K562 (cell line): ENCODE measurements around the gene SLC44A1. TPM values are rescaled to one million over a fixed set of nuclear protein-coding genes. Genes with fewer than 3 reads are reported as not detected.

ENCODE experiments used
- ATAC-seq: fragments of 200-7000 bp; cut with Tn5 transposase; 3 replicates; pipeline ENCODE4 v1.9.1; 2020; ENCODE audit warnings: moderate library complexity
- BruUV-seq: library from RNA; stranded (reverse); fragments of 400-500 nt; replicated peaks from 2 replicates; lab custom pipeline; 2021; lab: Mats Ljungman, UMichigan
- CTCF ChIA-PET: fragments of 300-600 bp; formaldehyde crosslinking; extraction: SDS; loops from one replicate; lab custom pipeline; 2021; ENCODE audit warnings: low intra/inter-chr PET ratio; lab: Yijun Ruan, JAX
- POLR2A ChIA-PET: fragments of 300-600, 350-650 bp; sonication (Branson Sonifier 250); formaldehyde crosslinking; extraction: SDS; loops from one replicate; lab custom pipeline; 2021; ENCODE audit warnings: antibody characterized with exemption, inconsistent platforms; lab: Yijun Ruan, JAX
- DNase-seq, 4 experiments: peaks; one replicate each; pipeline versions ENCODE4 v3.0.0 to v3.0.0-alpha.2; 2011 to 2018; ENCODE audit warnings: low spot score in 3 of 4, mixed read lengths in 3 of 4; ENCODE audit errors: extremely low read depth in 1 of 4
- FAIRE-seq: peaks from 2 replicates; lab custom pipeline; 2011; peaks lifted over from hg19 to GRCh38; lab: Jason Lieb, UNC
- H2AFZ ChIP-seq: 2 replicates; pipeline ENCODE4 v1.6.0; 2011; ENCODE audit warnings: low read depth, low read length, control low read depth, inconsistent platforms
- H3K27ac ChIP-seq: fragments of 200-600 bp; 3 replicates; pipeline ENCODE4 v1.8.0; 2011; ENCODE audit warnings: low read depth, mild to moderate bottlenecking, control low read depth, inconsistent platforms, low read length, moderate library complexity, mixed read lengths; ENCODE audit errors: extremely low read depth
- H3K27me3 ChIP-seq, 2 experiments: fragments of 300-600 bp in 1 of 2; 2 replicates in 1 of 2; 3 replicates in 1 of 2; pipeline versions ENCODE4 v1.6.0 to v1.8.0; 2011; ENCODE audit warnings: inconsistent platforms in 2 of 2, low read length in 2 of 2, mild to moderate bottlenecking in 1 of 2, mixed read lengths in 1 of 2, moderate library complexity in 1 of 2; ENCODE audit not compliant: control insufficient read depth in 2 of 2, insufficient read depth in 2 of 2
- H3K36me3 ChIP-seq: fragments of 300-600 bp; 3 replicates; pipeline ENCODE4 v1.8.0; 2011; ENCODE audit warnings: mild to moderate bottlenecking, low read length, inconsistent platforms; ENCODE audit not compliant: control insufficient read depth, insufficient read depth
- H3K4me1 ChIP-seq, 2 experiments: fragments of 200-600 bp in 1 of 2; replicated peaks in 1 of 2; 2 replicates in 1 of 2; 3 replicates in 1 of 2; pipeline versions ENCODE4 v1.5.1 to v1.8.0; 2011; ENCODE audit warnings: inconsistent platforms in 2 of 2, low read length in 2 of 2, mild to moderate bottlenecking in 1 of 2, mixed read lengths in 1 of 2, moderate library complexity in 1 of 2; ENCODE audit not compliant: control insufficient read depth in 2 of 2, insufficient read depth in 2 of 2
- H3K4me2 ChIP-seq: 2 replicates; pipeline ENCODE4 v1.6.1; 2011; ENCODE audit warnings: low read length, control low read depth, inconsistent platforms, mixed read lengths; ENCODE audit not compliant: insufficient read depth
- H3K4me3 ChIP-seq: fragments of 200-600 bp; sonication (generic), shearing (Covaris generic); 2 replicates; pipeline ENCODE4 v1.5.1; 2016; ENCODE audit warnings: control low read depth, inconsistent platforms
- H3K79me2 ChIP-seq: fragments of 200-600 bp; 3 replicates; pipeline ENCODE4 v1.8.0; 2011; ENCODE audit warnings: low read length, inconsistent platforms; ENCODE audit not compliant: control insufficient read depth, insufficient read depth
- H3K9ac ChIP-seq, 2 experiments: 2 replicates each; pipeline versions ENCODE4 v1.6.0 to v1.6.1; 2011; ENCODE audit warnings: low read depth in 2 of 2, low read length in 2 of 2, control low read depth in 1 of 2, inconsistent platforms in 1 of 2, mild to moderate bottlenecking in 1 of 2, mixed read lengths in 1 of 2; ENCODE audit not compliant: insufficient read depth in 1 of 2
- H3K9me1 ChIP-seq: one replicate; pipeline ENCODE4 v1.6.0; 2011; ENCODE audit warnings: inconsistent platforms, mild to moderate bottlenecking, low read length, moderate library complexity; ENCODE audit not compliant: control insufficient read depth, insufficient read depth
- H3K9me3 ChIP-seq: replicated peaks from 2 replicates; pipeline ENCODE4 v1.5.1; 2011; ENCODE audit warnings: low read depth, low read length, inconsistent platforms; ENCODE audit not compliant: control insufficient read depth, insufficient read depth
- H4K20me1 ChIP-seq: replicated peaks from 2 replicates; pipeline ENCODE4 v1.6.1; 2011; ENCODE audit warnings: low read length, inconsistent platforms, mixed read lengths; ENCODE audit not compliant: control insufficient read depth, insufficient read depth
- ESRRA ChIP-seq: fragments of 450-650 bp; IDR thresholded peaks from 2 replicates; pipeline ENCODE4 v1.6.1; 2014; ENCODE audit warnings: low read depth, mild to moderate bottlenecking, moderate library complexity, borderline replicate concordance
- FOSL1 ChIP-seq: fragments of 200-800 bp; sonication (Bioruptor generic); conservative IDR thresholded peaks from 2 replicates; pipeline ENCODE4 v1.6.1; 2016; ENCODE audit warnings: missing genetic modification characterization, missing compliant biosample characterization
- GTF2B ChIP-seq: IDR thresholded peaks from 2 replicates; pipeline ENCODE4 v1.6.1; 2011; ENCODE audit not compliant: insufficient read length; ENCODE audit errors: extremely low read depth
- MAX ChIP-seq: sonication (generic); formaldehyde crosslinking; IDR thresholded peaks from 2 replicates; pipeline ENCODE4 v1.9.0; 2022; ENCODE audit warnings: mild to moderate bottlenecking, missing genetic modification reagents
- NCOA1 ChIP-seq: fragments of 450-650 bp; IDR thresholded peaks from 2 replicates; pipeline ENCODE4 v1.6.1; 2016; ENCODE audit warnings: low read depth
- NFXL1 ChIP-seq: fragments of 450-650 bp; formaldehyde crosslinking; IDR thresholded peaks from 2 replicates; pipeline ENCODE4 v1.4.0; 2021; ENCODE audit warnings: mild to moderate bottlenecking
- SIN3B ChIP-seq: fragments of 450-650 bp; IDR thresholded peaks from 2 replicates; pipeline ENCODE4 v1.6.1; 2017; ENCODE audit warnings: low read depth, mild to moderate bottlenecking, moderate library complexity
- SPI1 ChIP-seq: IDR thresholded peaks from 2 replicates; pipeline ENCODE4 v1.6.1; 2011; ENCODE audit warnings: low read depth, low read length, control low read depth, borderline replicate concordance
- TEAD2 ChIP-seq: fragments of 450-650 bp; IDR thresholded peaks from 2 replicates; pipeline ENCODE4 v1.6.1; 2016; ENCODE audit warnings: missing genetic modification characterization, control low read depth, missing compliant biosample characterization
- ZBTB2 ChIP-seq: fragments of 450-650 bp; IDR thresholded peaks from 2 replicates; pipeline ENCODE4 v1.6.1; 2016; ENCODE audit warnings: antibody characterized with exemption
- ZC3H11A ChIP-seq: IDR thresholded peaks from 2 replicates; pipeline ENCODE4 v1.6.1; 2012; ENCODE audit warnings: low read depth, low read length, improper control_type of control experiment
- WGBS: fragments of 100-300 bp; shearing (Covaris generic); methylation state at CpG from one replicate; pipeline ENCODE4 v1.1.6; 2016; ENCODE audit warnings: low coverage, mixed read lengths; ENCODE audit not compliant: insufficient coverage; ENCODE audit errors: missing lambda C conversion rate; 5-methylcytosine and 5-hydroxymethylcytosine counted together
- in situ Hi-C: fragments of 300-500 bp; cut with MboI; formaldehyde crosslinking; loops from 4 replicates; pipeline ENCODE4 v1.15.0; 2018; ENCODE audit warnings: inconsistent platforms, mixed read lengths
- intact Hi-C: fragments of 100-400 bp; cut with micrococcal nuclease; formaldehyde crosslinking; loops from 2 replicates; pipeline ENCODE4 v1.14.2; 2022
- polyA plus RNA-seq, 8 experiments: library from polyadenylated mRNA; depleted of rRNA in 4 of 8; stranded (reverse) in 5 of 8; unstranded in 3 of 8; fragments of >200 nt; fragmentation: Nextera tagmentation in 2 of 8; fragmentation: Illumina TruSeq in 1 of 8; extraction: Ambion mirVana in 2 of 8; extraction: Trizol in 1 of 8; gene quantifications; 2 replicates each; pipeline versions ENCODE4 v1.2.1 to v1.2.3, GENCODE V29; 2011 to 2014; ENCODE audit warnings: inconsistent platforms in 1 of 8, missing spikeins in 1 of 8
- total RNA-seq, 7 experiments: library from RNA; depleted of rRNA in 6 of 7; stranded (reverse); fragments of >200 nt in 6 of 7; fragmentation: Illumina TruSeq in 2 of 7; extraction: Trizol in 2 of 7; gene quantifications; 2 replicates each; pipeline versions ENCODE4 v1.2.1 to v1.2.3, GENCODE V29; 2011 to 2021; ENCODE audit warnings: low replicate concordance in 1 of 7
- TF ChIP-seq, protein P1 (sequence below): fragments of 250-450 bp; sonication (Bioruptor Pico); IDR thresholded peaks from 2 replicates; pipeline ENCODE4 v1.5.0; 2021; ENCODE audit warnings: mild to moderate bottlenecking, borderline replicate concordance
- TF ChIP-seq, protein P2 (sequence below): sonication (generic); formaldehyde crosslinking; IDR thresholded peaks from 2 replicates; pipeline ENCODE4 v1.8.0; 2022; ENCODE audit warnings: mild to moderate bottlenecking, missing genetic modification reagents

The SLC44A1 gene
- total and polyA plus RNA-seq, 9 of the 15 experiments (the other 6 are each of a cell fraction or from before 2014, with no cell fraction given) = 0.11 to 0.59 (median 0.30) TPM

DNA sequence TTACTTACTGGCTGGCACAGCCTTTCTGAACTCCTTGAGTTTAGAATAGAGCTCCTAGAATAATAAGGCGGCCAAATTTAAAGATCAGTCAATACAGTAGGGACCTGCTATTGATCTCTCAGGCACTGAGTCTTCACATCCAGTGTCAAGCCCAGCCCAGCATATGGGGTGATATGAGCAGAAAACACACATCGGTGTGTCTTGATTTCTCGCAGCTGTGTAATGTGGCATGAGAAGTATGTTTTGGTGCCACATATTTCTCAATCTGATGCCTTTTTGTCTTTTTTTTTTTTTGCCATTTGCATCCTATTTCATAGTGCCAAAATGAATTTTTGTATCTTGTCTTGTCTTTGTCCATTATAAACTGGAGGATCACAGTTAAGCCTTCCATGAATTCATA, 152.0 kb downstream of the SLC44A1 start:
- DNase-seq (no peak), FAIRE-seq (no peak), ATAC-seq (no peak)
- no peak for TF ChIP-seq ZBTB2
- no peak for TF ChIP-seq SPI1
- no peak for TF ChIP-seq ESRRA
- no peak for TF ChIP-seq MAX
- TF ChIP-seq TEAD2 (tag) = no peak
- TF ChIP-seq, protein P1, sequence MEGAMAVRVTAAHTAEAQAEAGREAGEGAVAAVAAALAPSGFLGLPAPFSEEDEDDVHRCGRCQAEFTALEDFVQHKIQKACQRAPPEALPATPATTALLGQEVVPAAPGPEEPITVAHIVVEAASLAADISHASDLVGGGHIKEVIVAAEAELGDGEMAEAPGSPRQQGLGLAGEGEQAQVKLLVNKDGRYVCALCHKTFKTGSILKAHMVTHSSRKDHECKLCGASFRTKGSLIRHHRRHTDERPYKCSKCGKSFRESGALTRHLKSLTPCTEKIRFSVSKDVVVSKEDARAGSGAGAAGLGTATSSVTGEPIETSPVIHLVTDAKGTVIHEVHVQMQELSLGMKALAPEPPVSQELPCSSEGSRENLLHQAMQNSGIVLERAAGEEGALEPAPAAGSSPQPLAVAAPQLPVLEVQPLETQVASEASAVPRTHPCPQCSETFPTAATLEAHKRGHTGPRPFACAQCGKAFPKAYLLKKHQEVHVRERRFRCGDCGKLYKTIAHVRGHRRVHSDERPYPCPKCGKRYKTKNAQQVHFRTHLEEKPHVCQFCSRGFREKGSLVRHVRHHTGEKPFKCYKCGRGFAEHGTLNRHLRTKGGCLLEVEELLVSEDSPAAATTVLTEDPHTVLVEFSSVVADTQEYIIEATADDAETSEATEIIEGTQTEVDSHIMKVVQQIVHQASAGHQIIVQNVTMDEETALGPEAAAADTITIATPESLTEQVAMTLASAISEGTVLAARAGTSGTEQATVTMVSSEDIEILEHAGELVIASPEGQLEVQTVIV = no peak
- TF ChIP-seq ZC3H11A = no peak
- TF ChIP-seq NCOA1 = no peak
- TF ChIP-seq FOSL1 = no peak
- no peak for TF ChIP-seq GTF2B
- TF ChIP-seq, protein P2, sequence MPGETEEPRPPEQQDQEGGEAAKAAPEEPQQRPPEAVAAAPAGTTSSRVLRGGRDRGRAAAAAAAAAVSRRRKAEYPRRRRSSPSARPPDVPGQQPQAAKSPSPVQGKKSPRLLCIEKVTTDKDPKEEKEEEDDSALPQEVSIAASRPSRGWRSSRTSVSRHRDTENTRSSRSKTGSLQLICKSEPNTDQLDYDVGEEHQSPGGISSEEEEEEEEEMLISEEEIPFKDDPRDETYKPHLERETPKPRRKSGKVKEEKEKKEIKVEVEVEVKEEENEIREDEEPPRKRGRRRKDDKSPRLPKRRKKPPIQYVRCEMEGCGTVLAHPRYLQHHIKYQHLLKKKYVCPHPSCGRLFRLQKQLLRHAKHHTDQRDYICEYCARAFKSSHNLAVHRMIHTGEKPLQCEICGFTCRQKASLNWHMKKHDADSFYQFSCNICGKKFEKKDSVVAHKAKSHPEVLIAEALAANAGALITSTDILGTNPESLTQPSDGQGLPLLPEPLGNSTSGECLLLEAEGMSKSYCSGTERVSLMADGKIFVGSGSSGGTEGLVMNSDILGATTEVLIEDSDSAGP (CRISPR knock-in tag) = no peak
- no peak for TF ChIP-seq NFXL1 (CRISPR knock-in tag)
- no peak for TF ChIP-seq SIN3B
- POLR2A ChIA-PET = interaction anchor here (0.7 kb wide), 2 partner anchors 8 to 36 kb away, joined by 3 read pairs; no protein-coding TSS in a partner anchor
- Histone ChIP-seq H3K9ac (no peak overlapping the region), H3K9me3 (no peaks in the 10 kb centered on the region), H3K4me1 (no peaks in the 10 kb centered on the region), H3K27ac (no peak overlapping the region), H4K20me1 (no peaks in the 10 kb centered on the region), H3K27me3 (peaks cover 16 to 20% of the 10 kb centered on the region in 2 experiments), H3K79me2 (no peaks in the 10 kb centered on the region), H3K9me1 (no peaks in the 10 kb centered on the region), H3K4me2 (no peak overlapping the region), H3K36me3 (no peaks in the 10 kb centered on the region), H3K4me3 (no peak overlapping the region), H2AFZ (no peak overlapping the region)
- CTCF ChIA-PET = no interaction called here
- in situ Hi-C loops (no loop called here), intact Hi-C loops (no loop called here)
- no TSS peak for BruUV-seq
- 3% methylated on average over 3 of the region's 3 CpGs for WGBS
